HG03354 (cell line): Measurements from ENCODE around the gene CDH8.

Experiments used
- ATAC-seq: cut with Tn5 transposase; IDR thresholded peaks from one replicate; pipeline ENCODE4 v1.9.1; 2021; ENCODE audit warnings: mild to moderate bottlenecking; ENCODE audit not compliant: unreplicated experiment, poor library complexity, severe bottlenecking

The CDH8 gene

GRCh38 chr16:62034231-62035114 lies 1.8 kb downstream of the CDH8 start:
- ATAC-seq, result no peak

- ATAC-seq, result no peak
Measured at GRCh38 chr16:62033065-62033464, 3.2 kb downstream of the CDH8 start.

- no peak for ATAC-seq
Measured at GRCh38 chr16:62029947-62030346, 6.3 kb downstream of the CDH8 start.

GRCh38 chr16:62022688-62023087 lies 13.6 kb downstream of the CDH8 start:
- no peak for ATAC-seq

- no peak for ATAC-seq
Measured at GRCh38 chr16:62021161-62021581, 15.1 kb downstream of the CDH8 start.

GRCh38 chr16:62020681-62021080 lies 15.6 kb downstream of the CDH8 start:
- ATAC-seq, result no peak

GRCh38 chr16:62019851-62020250 lies 16.4 kb downstream of the CDH8 start:
- ATAC-seq, result no peak

- no peak for ATAC-seq
Measured at GRCh38 chr16:62018301-62019060, 17.8 kb downstream of the CDH8 start.

- ATAC-seq, result no peak
Measured at GRCh38 chr16:62014319-62014923, 21.8 kb downstream of the CDH8 start.

GRCh38 chr16:62010186-62010585 lies 26.1 kb downstream of the CDH8 start:
- no peak for ATAC-seq

GRCh38 chr16:61998460-61998859 lies 37.8 kb downstream of the CDH8 start:
- ATAC-seq, result no peak

- no peak for ATAC-seq
Measured at GRCh38 chr16:61993108-61993507, 43.1 kb downstream of the CDH8 start.

- no peak for ATAC-seq
Measured at GRCh38 chr16:61987474-61988012, 48.7 kb downstream of the CDH8 start.

- no peak for ATAC-seq
Measured at GRCh38 chr16:61969077-61969382, 67.2 kb downstream of the CDH8 start.

GRCh38 chr16:61968242-61969076 lies 67.8 kb downstream of the CDH8 start:
- no peak for ATAC-seq

GRCh38 chr16:61957075-61957855 lies 79.0 kb downstream of the CDH8 start:
- no peak for ATAC-seq

GRCh38 chr16:61952841-61953240 lies 83.4 kb downstream of the CDH8 start:
- ATAC-seq, result no peak

GRCh38 chr16:61948414-61948813 lies 87.8 kb downstream of the CDH8 start:
- ATAC-seq, result no peak

GRCh38 chr16:61946019-61946418 lies 90.2 kb downstream of the CDH8 start:
- no peak for ATAC-seq
